Measurements from ENCODE around the gene TBR1.

TBR1 gene

GRCh38 chr2:161400076-161400475 is 16.0 kb upstream of the TBR1 start:
- ChIA-PET CTCF (no interaction called here), POLR2A (no interaction called here)
- no peak for TF ChIP-seq INSM2 (tag by site-specific recombination; IDR thresholded peaks at IDR 0.05)
- TF ChIP-seq ZNF157 (tag by site-specific recombination; IDR thresholded peaks at IDR 0.05), result no peak
- TF ChIP-seq SP2 (tag by site-specific recombination; IDR thresholded peaks at IDR 0.05), result no peak
- TF ChIP-seq ZSCAN30 (tag by site-specific recombination; IDR thresholded peaks at IDR 0.05), result no peak
- no peak for TF ChIP-seq REST (tag by site-specific recombination; IDR thresholded peaks at IDR 0.05)
- TF ChIP-seq KLF9 (tag by site-specific recombination; IDR thresholded peaks at IDR 0.05; ENCODE audit: low read depth), result no peak
- TF ChIP-seq ZNF571 (tag by site-specific recombination; IDR thresholded peaks at IDR 0.05), result no peak
- no peak for TF ChIP-seq ZBTB48 (tag by site-specific recombination; IDR thresholded peaks at IDR 0.05)
- no peak for TF ChIP-seq ZSCAN4 (tag by site-specific recombination; IDR thresholded peaks at IDR 0.05)
- TF ChIP-seq PATZ1 (tag by site-specific recombination; IDR thresholded peaks at IDR 0.05), result no peak
- Histone ChIP-seq H3K4me1 (ENCODE audit: control insufficient read depth, insufficient read depth, low read length) (no peaks in the 10 kb centered on the region), H3K9me3 (ENCODE audit: control insufficient read depth, insufficient read depth, low read depth, low read length) (no peaks in the 10 kb centered on the region), H3K4me3 (ENCODE audit: low read depth, low read length) (no peak overlapping the region), H3K36me3 (ENCODE audit: control insufficient read depth in 2 of 2, insufficient read depth in 1 of 2, low read length in 2 of 2) (peaks cover 20 to 62% of the 10 kb centered on the region in 2 experiments), H3K27ac (ENCODE audit: extremely low read depth, low read depth, low read length) (no peak overlapping the region)

- Histone ChIP-seq H3K4me3 (ENCODE audit: low read depth, low read length) (no peak overlapping the region), H3K27ac (ENCODE audit: extremely low read depth, low read depth, low read length) (no peak overlapping the region), H3K9me3 (ENCODE audit: control insufficient read depth, insufficient read depth, low read depth, low read length) (no peaks in the 10 kb centered on the region), H3K36me3 (ENCODE audit: control insufficient read depth in 2 of 2, insufficient read depth in 1 of 2, low read length in 2 of 2) (peaks cover 5 to 40% of the 10 kb centered on the region in 2 experiments), H3K4me1 (ENCODE audit: control insufficient read depth, insufficient read depth, low read length) (no peaks in the 10 kb centered on the region)
- TF ChIP-seq ZNF184 (tag by site-specific recombination; IDR thresholded peaks at IDR 0.05) (no peak), ZNF768 (tag by site-specific recombination; IDR thresholded peaks at IDR 0.05) (no peak), ZNF488 (tag by site-specific recombination; IDR thresholded peaks at IDR 0.05) (no peak), ZSCAN18 (tag by site-specific recombination; IDR thresholded peaks at IDR 0.05) (no peak), ZNF501 (tag by site-specific recombination; IDR thresholded peaks at IDR 0.05) (no peak), ZNF843 (tag by site-specific recombination; IDR thresholded peaks at IDR 0.05) (no peak), ZNF544 (tag by site-specific recombination; IDR thresholded peaks at IDR 0.05) (no peak), ZNF214 (tag by site-specific recombination; IDR thresholded peaks at IDR 0.05; ENCODE audit: borderline replicate concordance) (no peak), SP2 (tag by site-specific recombination; IDR thresholded peaks at IDR 0.05) (no peak)
- POLR2A ChIA-PET, result no interaction called here
- CTCF ChIA-PET, result no interaction called here
Observed at GRCh38 chr2:161402297-161402696, 13.8 kb upstream of the TBR1 start.

Data from HEK293 (cell line).